LNCAP (cell line): Measurements from ENCODE around the gene DENND1C.

Experiments
- TF ChIP-seq, protein P1 (sequence below): fragments of 450-650 bp; IDR thresholded peaks from 2 replicates; pipeline ENCODE4 v1.5.1; 2017; ENCODE audit warnings: mild to moderate bottlenecking

DENND1C gene

GRCh38 chr19:6425732-6426620 lies 55.6 kb downstream of the DENND1C start:
- TF ChIP-seq, protein P1, sequence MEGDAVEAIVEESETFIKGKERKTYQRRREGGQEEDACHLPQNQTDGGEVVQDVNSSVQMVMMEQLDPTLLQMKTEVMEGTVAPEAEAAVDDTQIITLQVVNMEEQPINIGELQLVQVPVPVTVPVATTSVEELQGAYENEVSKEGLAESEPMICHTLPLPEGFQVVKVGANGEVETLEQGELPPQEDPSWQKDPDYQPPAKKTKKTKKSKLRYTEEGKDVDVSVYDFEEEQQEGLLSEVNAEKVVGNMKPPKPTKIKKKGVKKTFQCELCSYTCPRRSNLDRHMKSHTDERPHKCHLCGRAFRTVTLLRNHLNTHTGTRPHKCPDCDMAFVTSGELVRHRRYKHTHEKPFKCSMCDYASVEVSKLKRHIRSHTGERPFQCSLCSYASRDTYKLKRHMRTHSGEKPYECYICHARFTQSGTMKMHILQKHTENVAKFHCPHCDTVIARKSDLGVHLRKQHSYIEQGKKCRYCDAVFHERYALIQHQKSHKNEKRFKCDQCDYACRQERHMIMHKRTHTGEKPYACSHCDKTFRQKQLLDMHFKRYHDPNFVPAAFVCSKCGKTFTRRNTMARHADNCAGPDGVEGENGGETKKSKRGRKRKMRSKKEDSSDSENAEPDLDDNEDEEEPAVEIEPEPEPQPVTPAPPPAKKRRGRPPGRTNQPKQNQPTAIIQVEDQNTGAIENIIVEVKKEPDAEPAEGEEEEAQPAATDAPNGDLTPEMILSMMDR: no peak

DNA sequence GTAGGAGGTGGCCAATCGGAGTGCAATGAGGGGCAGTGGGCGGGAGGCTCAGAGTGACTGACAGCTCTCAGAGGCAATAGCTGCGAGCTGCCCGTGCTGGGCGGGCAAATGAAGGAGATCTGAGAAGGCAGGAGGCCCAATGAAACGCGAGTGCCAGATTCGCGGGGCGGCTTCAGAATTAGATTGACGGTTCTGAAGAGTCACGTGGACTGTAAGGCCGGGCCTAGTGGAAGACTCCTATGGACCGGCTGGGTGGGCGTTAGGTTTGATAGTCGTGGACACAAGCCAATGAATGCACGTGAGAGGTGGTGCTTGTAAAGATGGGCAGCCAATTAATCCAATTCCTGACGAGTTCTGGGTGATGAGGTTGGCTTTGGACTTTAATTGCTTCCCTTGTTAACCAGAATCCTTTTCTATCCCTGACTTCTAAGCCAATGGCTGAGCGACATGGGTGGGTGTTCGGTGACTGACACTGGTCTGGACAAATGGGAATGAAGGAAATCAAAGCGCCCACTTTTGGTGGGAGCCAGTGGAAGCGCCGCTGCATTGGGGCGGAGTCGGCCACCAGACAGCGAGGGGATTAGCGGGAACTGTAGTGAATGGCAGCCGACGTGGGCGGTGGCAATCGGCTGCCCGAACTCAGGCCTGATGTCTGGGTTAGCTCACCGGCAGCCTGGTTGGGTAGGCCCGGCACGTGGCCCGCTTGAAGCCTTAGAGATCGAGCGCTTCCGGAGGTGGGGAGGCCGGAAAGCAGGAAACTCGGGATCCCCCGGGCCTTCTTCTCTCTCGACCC lies 56.5 kb downstream of the DENND1C start:
- TF ChIP-seq, protein P1: no peak

- TF ChIP-seq, protein P1: no peak
These were observed 57.2 kb downstream of the DENND1C start, which contains the start of gene KHSRP for GRCh38 chr19:6424195-6424938. KHSRP (minus strand) TSS chr19:6424811; CDS start chr19:6424701, 110 bp downstream.

GRCh38 chr19:6423499-6424194 lies 57.9 kb downstream of the DENND1C start:
- TF ChIP-seq, protein P1: no peak

- TF ChIP-seq, protein P1: no peak
These were observed 60.2 kb downstream of the DENND1C start for GRCh38 chr19:6421075-6422014.

DNA sequence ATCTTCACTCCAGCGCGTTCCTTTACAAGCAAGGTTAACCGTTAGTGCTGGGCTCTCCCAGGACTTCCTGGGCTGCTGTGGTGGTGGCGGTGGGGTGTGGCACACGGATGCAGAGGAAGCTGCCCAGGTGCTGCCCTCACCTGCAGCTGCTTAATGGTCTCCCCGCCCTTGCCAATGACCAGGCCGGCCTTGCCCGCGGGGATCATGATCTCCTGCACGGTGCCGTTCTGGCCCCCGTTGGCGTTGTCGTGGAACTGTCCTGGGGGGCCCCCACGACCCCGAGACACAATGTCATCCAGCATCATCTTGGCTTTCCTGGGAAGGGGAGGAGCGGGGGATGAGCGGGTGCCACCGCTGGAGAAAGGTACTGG lies 63.0 kb downstream of the DENND1C start:
- TF ChIP-seq, protein P1: no peak
